ENCODE data around the gene PNPLA7.
"Not testable (repeated sequence)": the region's sequence is repeated elsewhere in the genome, so short reads cannot be mapped to it uniquely, and the experiment has no call there.

Gene PNPLA7

DNA sequence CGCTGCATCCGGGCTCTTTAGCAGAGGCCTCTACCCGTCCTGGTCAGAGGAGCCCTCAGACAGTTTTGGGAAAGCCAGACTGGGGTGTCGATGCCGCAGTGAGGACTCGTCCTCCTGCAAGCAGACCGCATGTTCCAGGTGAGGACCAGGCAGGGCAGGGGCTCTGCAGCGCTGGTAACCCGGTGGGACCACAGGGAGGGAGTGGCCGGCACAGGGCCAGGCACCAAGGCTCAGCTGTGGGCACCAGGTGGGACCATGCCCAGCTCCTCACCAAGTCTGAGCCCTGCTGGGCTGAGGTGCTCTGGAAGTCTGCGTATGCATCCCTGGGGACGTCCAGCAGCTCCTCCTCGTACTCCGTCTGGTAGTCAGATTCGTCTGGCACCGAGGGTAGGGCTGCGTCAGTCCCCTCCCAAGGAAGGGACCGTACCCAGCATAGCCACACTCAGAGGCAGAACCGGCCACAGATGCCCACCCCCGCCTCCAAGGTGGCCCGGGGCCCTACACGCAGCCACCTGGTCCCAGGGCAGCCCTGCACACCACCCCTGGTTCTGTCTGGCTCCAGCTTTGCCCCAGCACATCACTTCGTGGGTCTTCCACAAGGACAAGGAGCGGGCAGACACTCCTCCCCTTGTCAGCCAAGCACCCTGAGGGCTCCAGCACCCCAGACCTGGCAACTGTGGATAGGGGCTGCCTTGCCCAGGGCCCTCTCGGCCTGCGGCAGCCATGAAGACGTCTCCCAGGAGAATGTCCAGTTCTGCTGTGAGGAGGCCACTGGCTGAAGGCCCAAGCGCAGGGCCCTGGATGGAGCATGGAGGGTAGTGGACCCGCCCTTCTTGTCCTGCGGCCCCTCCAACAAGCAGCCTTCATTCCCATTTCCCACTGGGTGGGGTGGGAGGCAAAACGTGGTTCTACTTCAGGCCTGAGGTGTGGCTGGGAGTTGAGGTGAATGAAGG, 89.6 kb downstream of the PNPLA7 start:
- no peak for DNase-seq (ENCODE audit: low read depth in 2 of 2)

DNA sequence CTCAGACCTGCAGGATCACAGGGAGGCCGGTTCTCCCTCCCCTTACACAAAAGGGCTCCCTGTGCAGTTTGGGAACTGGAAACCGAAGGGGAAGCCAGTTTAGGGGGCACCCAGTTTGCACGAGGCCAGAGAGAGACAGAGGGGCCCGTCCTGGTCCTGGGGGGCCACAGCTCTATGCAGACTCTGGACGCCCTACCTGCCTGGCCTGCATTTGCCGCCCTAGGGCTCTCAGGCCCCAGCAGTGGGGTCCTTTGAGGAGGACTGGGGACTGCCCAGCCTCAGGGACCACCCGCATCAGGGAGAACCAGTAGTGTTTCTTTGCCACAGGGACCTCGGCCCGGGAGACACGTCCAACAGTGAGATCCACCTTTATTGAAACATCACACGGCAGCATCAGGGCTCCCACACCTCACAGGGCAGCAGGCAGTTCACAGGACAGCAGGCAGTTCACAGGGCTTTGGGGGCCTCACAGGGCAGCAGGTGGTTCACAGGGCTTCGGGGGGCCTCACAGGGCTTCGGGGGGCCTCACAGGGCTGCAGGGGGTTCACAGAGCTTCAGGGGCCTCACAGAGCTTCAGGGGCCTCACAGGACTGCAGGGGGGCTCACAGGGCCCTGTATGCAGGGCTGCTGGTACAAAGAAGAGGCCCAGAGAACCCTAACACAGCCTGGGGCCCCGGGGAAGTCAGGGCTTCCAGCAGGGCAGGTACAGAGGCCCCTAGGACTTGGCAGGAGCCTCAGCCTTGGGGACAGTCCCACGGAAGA, 90.4 kb downstream of the PNPLA7 start:
- no peak for DNase-seq (ENCODE audit: low read depth in 2 of 2)

DNA sequence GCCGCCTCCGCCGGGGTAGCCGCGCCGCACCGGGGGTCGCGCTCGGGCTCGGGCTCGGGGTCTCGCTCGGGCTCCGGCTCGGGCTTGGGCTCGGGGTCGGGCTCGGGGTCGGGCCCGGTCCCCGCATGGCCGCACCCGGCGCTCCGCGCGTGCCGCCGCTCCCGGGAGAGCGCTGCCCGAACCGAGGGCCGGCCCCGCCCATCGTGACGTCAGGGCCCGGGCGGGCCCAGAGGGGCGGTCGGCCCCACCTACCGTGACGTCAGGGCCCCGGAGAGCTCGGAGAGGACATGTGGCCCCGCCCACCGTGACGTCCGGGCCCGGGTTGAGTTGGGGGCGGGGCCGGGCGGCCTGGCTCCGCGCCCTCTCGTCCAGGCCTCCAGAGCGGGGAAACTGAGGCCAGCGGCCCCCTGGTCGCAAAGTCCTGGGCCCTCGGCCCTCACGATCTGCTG, 91.0 kb downstream of the PNPLA7 start, which contains the start of gene NSMF:
Gene NSMF (minus strand): TSS at position 183 of the 449 bp plus-strand sequence. CDS start 232 bp downstream, outside the sequence.
- peak; percentile 79 to 87 for DNase-seq (ENCODE audit: low read depth in 2 of 2)

DNA sequence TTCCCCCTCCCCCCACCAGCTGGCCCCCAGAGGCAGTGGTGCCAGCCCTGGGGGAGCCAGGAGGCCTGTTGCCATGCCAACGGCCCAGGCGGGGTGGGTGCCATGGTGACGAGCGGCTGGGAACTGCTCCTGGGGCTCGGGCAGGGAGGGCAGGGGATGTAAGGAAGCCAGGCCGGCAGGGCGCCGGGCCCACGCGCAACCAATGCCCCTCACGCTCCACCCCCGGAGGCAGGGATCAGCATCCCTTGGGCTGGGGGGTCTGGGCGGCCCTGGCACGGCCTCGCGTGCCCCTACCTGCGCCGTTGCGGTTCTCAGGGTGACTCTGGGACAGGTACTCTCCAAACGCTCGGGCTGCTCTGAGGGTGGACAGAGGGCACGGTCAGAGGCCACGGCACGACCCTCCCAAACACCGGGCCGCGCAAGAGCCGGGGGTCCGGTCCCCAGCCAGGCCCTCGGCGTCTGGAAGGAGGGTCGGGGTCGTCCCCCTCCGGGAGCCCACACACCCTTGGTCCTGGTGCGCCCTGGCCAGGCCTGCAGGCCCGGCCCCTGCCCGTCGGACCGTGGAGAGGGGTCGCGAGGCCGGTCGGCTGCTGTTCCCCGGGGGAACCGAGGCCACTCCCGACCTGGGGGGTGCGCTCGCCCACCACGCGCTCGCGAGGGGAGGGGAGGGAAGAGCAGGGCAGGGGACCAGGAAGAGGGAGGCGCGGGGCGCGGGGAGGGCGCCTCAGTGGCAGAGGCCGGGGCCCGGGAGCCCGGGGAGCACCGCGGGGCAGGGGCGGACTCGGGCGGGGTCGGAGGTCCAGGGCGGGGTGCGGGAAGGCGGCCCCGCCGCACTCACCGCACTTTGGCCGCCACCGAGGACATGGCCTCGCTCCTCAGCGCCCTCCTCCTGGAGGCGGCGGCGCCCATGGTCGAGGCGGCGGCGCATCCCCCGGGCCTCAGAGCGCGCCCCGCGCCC, 91.7 kb downstream of the PNPLA7 start:
- no peak for DNase-seq (ENCODE audit: low read depth in 2 of 2)

DNA sequence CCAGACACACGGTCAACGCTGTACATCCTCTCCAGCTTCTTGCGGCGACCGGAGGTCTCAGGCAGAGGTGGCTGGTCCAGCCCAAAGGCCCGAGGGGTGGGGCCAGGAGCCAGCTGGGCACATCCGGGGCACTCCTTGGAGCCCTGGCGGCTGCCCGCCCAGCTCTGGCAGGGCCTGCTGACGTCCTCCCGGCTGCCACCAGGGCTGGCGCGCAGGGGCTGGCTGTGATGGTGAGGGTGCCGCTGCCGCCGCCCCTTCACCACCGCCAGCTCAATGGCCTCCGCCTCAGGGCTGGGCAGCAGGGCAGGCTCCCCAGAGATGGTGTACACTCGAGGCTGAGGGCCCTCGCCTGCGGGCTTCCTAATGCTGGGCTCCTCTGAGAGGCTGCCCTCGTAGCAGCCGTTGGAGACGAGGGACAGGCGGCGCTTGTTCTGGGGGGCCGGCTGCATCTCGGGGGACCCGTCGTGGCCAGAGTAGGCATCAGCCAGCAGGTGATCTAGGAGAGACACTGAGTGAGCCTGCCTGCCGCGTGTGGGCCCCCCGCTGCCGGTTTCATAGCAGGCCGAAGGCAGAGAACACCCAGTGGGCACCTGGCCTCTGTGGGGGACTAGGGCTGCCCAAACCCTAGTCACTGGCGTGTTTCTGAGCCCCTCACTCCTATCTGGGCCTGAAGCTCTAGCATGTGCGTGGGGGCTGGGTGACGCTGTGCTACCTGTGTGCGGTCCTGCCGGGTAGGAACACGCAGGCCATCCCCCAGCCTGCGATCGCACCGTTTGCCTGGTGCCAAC, 92.6 kb downstream of the PNPLA7 start:
- no peak for DNase-seq (ENCODE audit: low read depth in 2 of 2)

DNA sequence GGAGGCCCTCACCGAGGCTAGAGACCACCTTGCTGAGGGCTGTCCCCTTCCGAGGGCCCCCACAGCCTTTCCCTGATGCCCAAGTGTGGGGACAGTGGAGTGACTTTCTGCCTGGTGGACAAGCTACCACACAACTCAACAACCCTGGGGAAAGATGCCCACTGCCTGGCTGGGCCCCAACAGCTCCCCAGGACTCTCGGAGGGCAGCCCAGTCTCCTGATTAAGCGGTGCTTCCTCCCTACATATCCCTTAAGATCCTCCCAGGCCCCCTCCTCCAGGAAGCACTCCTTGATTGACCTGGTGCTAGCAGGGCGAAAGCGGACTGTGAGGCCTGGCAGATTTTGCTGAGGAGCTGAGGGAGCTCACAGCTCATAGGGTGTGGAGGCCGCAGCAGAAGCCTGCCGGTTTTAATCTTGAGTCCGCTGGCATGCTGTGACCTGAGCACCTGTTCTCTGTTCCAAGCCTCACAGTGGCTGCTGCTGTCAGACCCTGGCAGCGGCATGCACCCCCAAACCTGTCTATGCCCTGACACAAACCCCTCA, 93.3 kb downstream of the PNPLA7 start:
- no peak for DNase-seq (ENCODE audit: low read depth in 2 of 2)

DNA sequence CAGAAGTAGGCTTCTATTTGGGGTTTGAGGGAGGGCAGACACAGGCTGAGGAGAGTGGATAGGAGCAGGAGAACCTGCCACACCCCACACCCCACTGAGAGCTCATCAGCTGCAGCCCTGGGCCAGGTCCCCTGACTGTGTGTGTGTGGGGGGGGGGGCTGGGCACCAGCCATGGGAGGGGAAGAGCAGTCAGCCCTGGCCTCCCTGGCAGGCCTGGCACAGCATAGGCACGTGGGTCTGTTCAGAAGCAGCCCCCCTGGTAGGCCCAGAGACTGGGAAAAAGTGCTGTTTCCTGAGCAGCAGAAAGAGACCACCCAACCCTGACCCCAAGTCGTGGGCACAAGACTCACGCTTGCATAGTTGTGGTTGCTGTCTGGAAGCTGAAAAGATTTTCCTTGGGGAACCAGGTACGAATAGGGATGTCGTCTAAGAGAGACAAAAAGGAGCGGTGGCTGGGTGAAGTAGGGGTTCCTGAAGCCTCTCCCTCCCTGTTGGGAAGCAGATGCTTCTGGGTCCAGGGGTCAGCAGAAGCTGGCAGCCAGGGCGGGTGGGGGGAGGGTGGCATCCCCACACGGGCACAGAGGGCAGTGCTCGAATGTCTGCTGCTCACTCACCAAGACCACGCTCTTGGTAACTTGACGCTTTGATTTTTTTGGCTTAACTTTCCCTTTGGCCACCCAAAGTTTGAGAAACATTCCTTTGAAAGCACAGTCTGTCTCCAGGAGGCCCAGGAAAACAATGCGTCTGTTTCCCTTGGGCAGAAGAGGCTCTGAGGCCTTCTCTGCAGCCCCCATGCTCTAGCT, 93.9 kb downstream of the PNPLA7 start:
- DNase-seq (ENCODE audit: low read depth in 2 of 2), result no peak

DNA sequence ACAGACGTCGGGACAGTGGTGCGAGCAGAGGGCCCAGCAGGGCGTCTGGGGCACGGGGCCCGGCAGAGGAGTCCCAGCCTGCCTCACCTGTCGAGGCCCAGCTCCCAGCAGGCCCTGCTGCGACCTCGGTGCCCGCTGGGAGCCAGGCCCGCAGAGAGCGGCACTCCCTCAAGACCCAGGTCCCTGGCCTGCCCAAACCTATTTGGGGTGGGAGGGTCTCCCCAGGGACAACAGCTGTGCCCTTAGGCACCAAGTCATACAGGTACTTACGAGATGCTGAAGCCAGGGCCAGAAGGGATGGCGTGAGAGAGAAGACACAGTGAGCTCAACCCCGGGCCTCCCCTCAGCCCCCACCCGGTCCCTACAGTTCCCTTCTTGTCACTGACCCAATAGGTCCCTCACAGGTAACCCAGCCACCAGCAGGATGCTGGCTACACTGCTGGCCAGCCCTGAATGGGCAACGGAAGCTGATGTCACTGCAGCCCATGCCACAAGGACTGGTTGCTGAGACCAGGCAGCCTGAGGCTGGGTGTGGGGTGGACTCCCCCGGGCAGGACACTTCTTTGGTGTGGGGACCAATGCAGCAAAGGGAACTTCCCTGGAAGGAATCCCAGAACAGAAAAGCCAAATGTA, 94.7 kb downstream of the PNPLA7 start:
- no peak for DNase-seq (ENCODE audit: low read depth in 2 of 2)

DNA sequence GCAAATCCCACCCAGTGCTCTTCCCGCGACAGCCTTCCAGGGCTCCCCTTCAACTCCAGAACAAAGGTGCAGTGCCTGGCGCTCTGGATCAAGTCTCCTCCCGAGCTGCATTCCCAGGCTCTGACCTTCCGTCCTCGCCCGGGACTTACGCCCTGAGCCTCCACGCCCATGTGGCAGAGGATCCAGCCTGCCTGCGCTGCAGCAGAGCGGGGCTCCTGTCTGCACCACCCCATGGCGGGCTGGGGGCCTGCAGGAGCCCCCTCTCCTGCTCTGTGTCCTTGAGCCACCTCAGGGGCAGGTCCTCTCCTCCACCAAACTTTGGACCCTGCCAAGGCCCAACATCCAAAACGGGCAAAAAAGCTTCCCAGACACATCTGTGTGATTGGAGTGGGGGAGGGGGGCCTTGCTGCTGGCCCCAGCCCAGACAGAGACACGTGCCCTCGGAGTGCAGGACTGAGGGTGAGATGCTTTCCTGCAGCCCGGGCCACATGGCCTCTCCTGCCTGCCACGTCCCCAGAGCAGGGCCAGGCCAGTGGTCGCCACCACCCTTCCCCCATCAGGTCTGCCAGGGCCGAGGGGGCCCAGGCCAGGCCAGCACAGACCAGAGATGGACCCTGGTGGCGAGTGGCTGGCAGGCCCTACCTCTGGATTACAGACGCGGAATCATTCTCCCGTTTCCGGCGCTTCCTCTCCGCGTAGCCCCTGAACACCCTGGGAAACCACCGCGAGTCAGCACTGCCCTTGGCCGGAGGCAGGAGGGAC, 95.4 kb downstream of the PNPLA7 start:
- no peak for DNase-seq (ENCODE audit: low read depth in 2 of 2)

DNA sequence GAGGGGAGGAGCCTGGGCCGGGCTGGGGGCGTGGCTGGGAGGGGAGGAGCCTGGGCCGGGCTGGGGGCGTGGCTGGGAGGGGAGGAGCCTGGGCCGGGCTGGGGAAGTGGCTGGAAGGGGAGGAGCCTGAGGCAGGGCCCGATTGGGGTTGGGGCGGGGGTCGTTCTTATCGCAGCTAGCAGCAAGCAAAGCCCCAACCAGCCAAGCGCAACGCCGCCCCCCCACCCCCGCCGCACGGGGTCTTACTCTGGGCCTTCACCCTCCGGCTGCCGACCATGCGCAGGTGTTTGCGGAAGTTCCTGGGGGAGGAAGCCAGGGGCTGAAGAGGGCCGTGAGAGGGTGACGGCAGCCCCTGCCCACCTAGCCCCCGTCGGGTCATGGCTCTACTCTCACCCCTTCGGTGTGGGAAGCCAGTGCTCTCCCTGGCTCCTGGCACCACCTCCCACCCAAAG, 96.0 kb downstream of the PNPLA7 start:
- DNase-seq (ENCODE audit: low read depth in 2 of 2), result no peak

DNA sequence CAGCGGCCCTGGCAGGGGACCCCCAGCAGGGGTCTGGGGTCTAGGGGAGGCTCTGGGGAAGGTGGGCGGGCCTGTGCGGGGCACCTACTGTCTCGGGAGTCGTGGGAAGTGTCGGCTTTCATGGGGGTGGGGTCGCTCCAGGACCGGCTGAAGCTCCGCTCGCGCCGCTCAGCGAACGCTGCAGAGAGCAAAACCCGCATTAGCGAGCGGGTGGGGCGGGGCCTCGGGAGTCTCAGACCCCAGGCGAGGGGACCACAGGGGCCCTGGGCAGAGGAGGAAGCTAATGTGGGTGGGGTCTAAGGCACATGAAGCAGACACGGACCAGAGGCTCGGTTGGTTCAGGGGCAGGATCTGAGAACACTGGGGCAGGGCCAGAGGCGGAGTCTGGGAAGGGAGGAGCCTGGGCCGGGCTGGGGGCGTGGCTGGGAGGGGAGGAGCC, 96.5 kb downstream of the PNPLA7 start:
- DNase-seq (ENCODE audit: low read depth in 2 of 2), result no peak

DNA sequence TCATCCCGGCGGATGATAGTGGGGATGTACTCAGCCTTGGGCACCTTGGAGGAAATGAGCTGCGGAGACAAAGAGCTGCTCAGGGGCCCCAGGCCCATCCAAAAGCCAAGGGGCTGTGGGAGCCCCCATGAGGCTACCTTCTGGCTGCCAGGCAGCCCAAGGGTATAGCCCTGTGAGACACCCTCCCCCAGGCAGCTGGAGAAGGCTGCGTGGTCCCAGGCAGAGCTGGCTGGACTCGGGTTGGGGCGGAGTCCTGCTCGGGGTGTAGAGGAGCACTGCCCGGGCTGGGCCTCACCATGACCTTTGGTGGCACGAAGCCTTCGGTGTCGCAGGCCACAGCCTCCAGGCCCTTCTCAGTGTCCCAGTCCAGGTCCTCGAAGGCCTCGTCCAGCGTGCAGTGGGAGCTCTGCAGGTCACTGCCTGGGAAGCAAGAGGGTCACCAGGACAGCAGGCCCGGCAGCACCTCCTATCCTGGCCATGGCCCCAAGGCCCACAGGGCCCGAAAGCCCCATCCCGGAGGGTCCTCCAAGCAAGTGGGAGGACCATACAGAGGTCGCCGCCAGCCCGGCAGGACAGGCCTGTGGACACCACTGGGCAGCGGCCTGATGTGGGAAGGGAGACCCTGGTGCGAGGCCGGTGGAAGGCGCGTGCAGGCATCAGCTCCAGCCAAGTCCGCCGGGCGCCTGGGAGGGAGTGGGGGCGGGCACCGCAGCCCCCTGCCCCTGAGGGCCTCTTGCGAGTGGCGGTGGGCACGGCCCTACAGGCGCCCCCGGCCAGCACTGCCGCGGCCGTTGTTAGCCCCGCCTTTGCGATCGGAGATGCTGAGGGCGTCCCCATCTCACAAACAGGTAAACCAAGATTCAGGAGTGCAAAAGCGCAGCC, 97.2 kb downstream of the PNPLA7 start:
- no peak for DNase-seq (ENCODE audit: low read depth in 2 of 2)

DNA sequence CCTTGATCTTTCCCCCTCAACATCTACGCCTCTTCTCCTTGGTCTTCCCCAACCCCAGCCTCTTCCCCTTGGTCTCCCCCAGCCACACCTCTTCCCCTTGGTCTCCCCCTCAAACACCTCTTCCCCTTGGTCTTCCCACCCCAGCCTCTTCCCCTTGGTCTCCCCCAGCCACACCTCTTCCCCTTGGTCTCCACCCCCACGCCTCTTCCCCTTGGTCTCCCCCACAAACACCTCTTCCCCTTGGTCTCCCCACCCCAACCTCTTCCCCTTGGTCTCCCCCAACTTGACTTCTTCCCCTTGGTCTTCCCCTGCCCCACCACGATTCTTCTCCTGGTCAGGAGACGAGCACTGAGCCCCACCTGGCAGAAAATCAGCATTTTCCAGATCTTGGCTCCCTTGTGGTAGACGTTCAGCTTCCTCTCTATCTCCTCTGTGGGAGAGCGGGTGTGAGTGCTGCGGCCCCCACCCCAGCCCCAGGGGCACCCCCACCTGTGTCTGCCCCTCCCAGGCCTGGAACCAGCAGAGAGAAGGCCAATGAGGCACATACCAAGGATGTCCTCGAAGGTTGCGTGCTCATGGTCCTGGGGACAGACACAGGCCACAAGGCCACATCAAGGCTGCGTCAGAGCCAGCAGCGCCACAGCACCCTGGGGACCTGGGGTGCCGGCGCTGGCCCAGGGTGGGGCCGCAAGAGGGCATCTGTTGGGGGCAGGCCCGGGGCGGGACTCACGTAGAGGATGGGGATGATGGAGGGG, 98.0 kb downstream of the PNPLA7 start:
- DNase-seq (ENCODE audit: low read depth in 2 of 2), result no peak

DNA sequence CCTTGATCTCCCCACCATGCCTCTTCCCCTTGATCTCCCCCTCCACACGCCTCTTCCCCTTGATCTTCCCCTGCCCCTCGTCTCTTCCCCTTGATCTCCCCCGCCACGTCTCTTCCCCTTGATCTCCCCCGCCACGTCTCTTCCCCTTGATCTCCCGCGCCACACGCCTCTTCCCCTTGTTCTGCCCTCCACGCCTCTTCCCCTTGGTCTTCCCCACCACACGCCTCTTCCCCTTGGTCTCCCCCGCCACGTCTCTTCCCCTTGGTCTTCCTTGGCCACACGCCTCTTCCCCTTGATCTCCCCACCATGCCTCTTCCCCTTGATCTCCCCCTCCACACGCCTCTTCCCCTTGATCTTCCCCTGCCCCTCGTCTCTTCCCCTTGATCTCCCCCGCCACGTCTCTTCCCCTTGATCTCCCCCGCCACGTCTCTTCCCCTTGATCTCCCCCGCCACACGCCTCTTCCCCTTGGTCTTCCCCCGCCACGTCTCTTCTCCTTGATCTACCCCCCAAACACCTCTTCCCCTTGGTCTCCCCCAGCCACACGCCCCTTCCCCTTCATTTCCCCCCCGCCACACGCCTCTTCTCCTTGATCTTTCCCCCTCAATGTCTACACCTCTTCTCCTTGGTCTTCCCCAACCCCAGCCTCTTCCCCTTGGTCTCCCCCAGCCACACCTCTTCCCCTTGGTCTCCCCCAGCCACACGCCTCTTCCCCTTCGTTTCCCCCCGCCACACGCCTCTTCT, 98.8 kb downstream of the PNPLA7 start:
- DNase-seq (ENCODE audit: low read depth in 2 of 2), result not testable (repeated sequence)

DNA sequence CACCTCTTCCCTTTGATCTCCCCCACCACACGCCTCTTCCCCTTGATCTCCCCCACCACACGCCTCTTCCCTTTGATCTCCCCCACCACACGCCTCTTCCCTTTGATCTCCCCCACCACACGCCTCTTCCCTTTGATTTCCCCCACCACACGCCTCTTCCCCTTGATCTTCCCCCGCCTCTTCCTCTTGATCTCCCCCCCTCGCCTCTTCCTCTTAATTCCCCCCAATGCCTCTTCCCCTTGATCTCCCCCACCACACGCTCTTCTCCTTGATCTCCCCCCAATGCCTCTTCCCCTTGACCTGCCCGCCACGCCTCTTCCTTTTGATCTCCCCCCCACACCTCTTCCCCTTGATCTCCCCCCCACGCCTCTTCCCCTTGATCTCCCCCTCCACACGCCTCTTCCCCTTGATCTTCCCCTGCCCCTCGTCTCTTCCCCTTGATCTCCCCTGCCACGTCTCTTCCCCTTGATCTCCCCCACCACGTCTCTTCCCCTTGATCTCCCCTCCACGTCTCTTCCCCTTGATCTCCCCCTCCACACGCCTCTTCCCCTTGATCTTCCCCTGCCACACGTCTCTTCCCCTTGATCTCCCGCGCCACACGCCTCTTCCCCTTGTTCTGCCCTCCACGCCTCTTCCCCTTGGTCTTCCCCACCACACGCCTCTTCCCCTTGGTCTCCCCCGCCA, 99.5 kb downstream of the PNPLA7 start:
- peak in 1 of 2 donors; percentile 36 for DNase-seq (ENCODE audit: low read depth in 2 of 2)

Measured in stimulated activated CD8-positive, alpha-beta memory T cell treated with anti-CD3 and anti-CD28 coated beads, Interleukin-15, amount 100 ng/mL, for 4 hours (primary cell).